K562 (cell line): ENCODE results near the gene SLC16A5. TPM values are rescaled to one million over a fixed set of nuclear protein-coding genes. Genes with fewer than 3 reads are reported as not detected.
"Not testable (repeated sequence)": the region's sequence is repeated elsewhere in the genome, so short reads cannot be mapped to it uniquely, and the experiment has no call there.

Experiments
- ATAC-seq: fragments of 200-7000 bp; cut with Tn5 transposase; 3 replicates; pipeline ENCODE4 v1.9.1; 2020; ENCODE audit warnings: moderate library complexity
- BruUV-seq: library from RNA; stranded (reverse); fragments of 400-500 nt; replicated peaks from 2 replicates; lab custom pipeline; 2021; lab: Mats Ljungman, UMichigan
- CTCF ChIA-PET: fragments of 300-600 bp; formaldehyde crosslinking; extraction: SDS; loops from one replicate; lab custom pipeline; 2021; ENCODE audit warnings: low intra/inter-chr PET ratio; lab: Yijun Ruan, JAX
- POLR2A ChIA-PET: fragments of 300-600, 350-650 bp; sonication (Branson Sonifier 250); formaldehyde crosslinking; extraction: SDS; loops from one replicate; lab custom pipeline; 2021; ENCODE audit warnings: antibody characterized with exemption, inconsistent platforms; lab: Yijun Ruan, JAX
- DNase-seq, 4 experiments: peaks; one replicate each; pipeline versions ENCODE4 v3.0.0 to v3.0.0-alpha.2; 2011 to 2018; ENCODE audit warnings: low spot score in 3 of 4, mixed read lengths in 3 of 4; ENCODE audit errors: extremely low read depth in 1 of 4
- FAIRE-seq: peaks from 2 replicates; lab custom pipeline; 2011; peaks lifted over from hg19 to GRCh38; lab: Jason Lieb, UNC
- H2AFZ ChIP-seq: 2 replicates; pipeline ENCODE4 v1.6.0; 2011; ENCODE audit warnings: low read depth, low read length, control low read depth, inconsistent platforms
- H3K27ac ChIP-seq: fragments of 200-600 bp; 3 replicates; pipeline ENCODE4 v1.8.0; 2011; ENCODE audit warnings: low read depth, mild to moderate bottlenecking, control low read depth, inconsistent platforms, low read length, moderate library complexity, mixed read lengths; ENCODE audit errors: extremely low read depth
- H3K27me3 ChIP-seq, 2 experiments: fragments of 300-600 bp in 1 of 2; 2 replicates in 1 of 2; 3 replicates in 1 of 2; pipeline versions ENCODE4 v1.6.0 to v1.8.0; 2011; ENCODE audit warnings: inconsistent platforms in 2 of 2, low read length in 2 of 2, mild to moderate bottlenecking in 1 of 2, mixed read lengths in 1 of 2, moderate library complexity in 1 of 2; ENCODE audit not compliant: control insufficient read depth in 2 of 2, insufficient read depth in 2 of 2
- H3K36me3 ChIP-seq: fragments of 300-600 bp; 3 replicates; pipeline ENCODE4 v1.8.0; 2011; ENCODE audit warnings: mild to moderate bottlenecking, low read length, inconsistent platforms; ENCODE audit not compliant: control insufficient read depth, insufficient read depth
- H3K4me1 ChIP-seq, 2 experiments: fragments of 200-600 bp in 1 of 2; replicated peaks in 1 of 2; 2 replicates in 1 of 2; 3 replicates in 1 of 2; pipeline versions ENCODE4 v1.5.1 to v1.8.0; 2011; ENCODE audit warnings: inconsistent platforms in 2 of 2, low read length in 2 of 2, mild to moderate bottlenecking in 1 of 2, mixed read lengths in 1 of 2, moderate library complexity in 1 of 2; ENCODE audit not compliant: control insufficient read depth in 2 of 2, insufficient read depth in 2 of 2
- H3K4me2 ChIP-seq: 2 replicates; pipeline ENCODE4 v1.6.1; 2011; ENCODE audit warnings: low read length, control low read depth, inconsistent platforms, mixed read lengths; ENCODE audit not compliant: insufficient read depth
- H3K4me3 ChIP-seq: fragments of 200-600 bp; sonication (generic), shearing (Covaris generic); 2 replicates; pipeline ENCODE4 v1.5.1; 2016; ENCODE audit warnings: control low read depth, inconsistent platforms
- H3K79me2 ChIP-seq: fragments of 200-600 bp; 3 replicates; pipeline ENCODE4 v1.8.0; 2011; ENCODE audit warnings: low read length, inconsistent platforms; ENCODE audit not compliant: control insufficient read depth, insufficient read depth
- H3K9ac ChIP-seq, 2 experiments: 2 replicates each; pipeline versions ENCODE4 v1.6.0 to v1.6.1; 2011; ENCODE audit warnings: low read depth in 2 of 2, low read length in 2 of 2, control low read depth in 1 of 2, inconsistent platforms in 1 of 2, mild to moderate bottlenecking in 1 of 2, mixed read lengths in 1 of 2; ENCODE audit not compliant: insufficient read depth in 1 of 2
- H3K9me1 ChIP-seq: one replicate; pipeline ENCODE4 v1.6.0; 2011; ENCODE audit warnings: inconsistent platforms, mild to moderate bottlenecking, low read length, moderate library complexity; ENCODE audit not compliant: control insufficient read depth, insufficient read depth
- H3K9me3 ChIP-seq: replicated peaks from 2 replicates; pipeline ENCODE4 v1.5.1; 2011; ENCODE audit warnings: low read depth, low read length, inconsistent platforms; ENCODE audit not compliant: control insufficient read depth, insufficient read depth
- H4K20me1 ChIP-seq: replicated peaks from 2 replicates; pipeline ENCODE4 v1.6.1; 2011; ENCODE audit warnings: low read length, inconsistent platforms, mixed read lengths; ENCODE audit not compliant: control insufficient read depth, insufficient read depth
- CEBPB ChIP-seq: fragments of 450-650 bp; IDR thresholded peaks from 2 replicates; pipeline ENCODE4 v1.6.1; 2016; ENCODE audit warnings: missing genetic modification characterization, missing compliant biosample characterization
- CEBPG ChIP-seq, 3 experiments: fragments of 200-800 bp in 1 of 3; sonication (Bioruptor generic) in 1 of 3; sonication (generic) in 1 of 3; formaldehyde crosslinking in 1 of 3; IDR thresholded peaks in 2 of 3; conservative IDR thresholded peaks in 1 of 3; 2 replicates each; pipeline versions ENCODE4 v1.6.1 to v1.8.0; 2016 to 2022; ENCODE audit warnings: missing compliant biosample characterization in 2 of 3, missing genetic modification characterization in 2 of 3, mild to moderate bottlenecking in 1 of 3, missing genetic modification reagents in 1 of 3
- HMG20A ChIP-seq: fragments of 450-650 bp; formaldehyde crosslinking; conservative IDR thresholded peaks from 2 replicates; pipeline ENCODE4 v1.4.0; 2020; ENCODE audit warnings: mild to moderate bottlenecking, mixed read lengths
- PHB2 ChIP-seq: fragments of 450-650 bp; IDR thresholded peaks from 2 replicates; pipeline ENCODE4 v1.6.1; 2017; ENCODE audit warnings: low read depth
- ZNF121 ChIP-seq: sonication (generic); formaldehyde crosslinking; conservative IDR thresholded peaks from 2 replicates; pipeline ENCODE4 v1.8.0; 2022; ENCODE audit warnings: missing genetic modification reagents
- ZNF780A ChIP-seq: fragments of 250-450 bp; sonication (Bioruptor Pico); IDR thresholded peaks from 2 replicates; pipeline ENCODE4 v1.5.0; 2021; ENCODE audit warnings: mild to moderate bottlenecking
- WGBS: fragments of 100-300 bp; shearing (Covaris generic); methylation state at CpG from one replicate; pipeline ENCODE4 v1.1.6; 2016; ENCODE audit warnings: low coverage, mixed read lengths; ENCODE audit not compliant: insufficient coverage; ENCODE audit errors: missing lambda C conversion rate; 5-methylcytosine and 5-hydroxymethylcytosine counted together
- in situ Hi-C: fragments of 300-500 bp; cut with MboI; formaldehyde crosslinking; loops from 4 replicates; pipeline ENCODE4 v1.15.0; 2018; ENCODE audit warnings: inconsistent platforms, mixed read lengths
- intact Hi-C: fragments of 100-400 bp; cut with micrococcal nuclease; formaldehyde crosslinking; loops from 2 replicates; pipeline ENCODE4 v1.14.2; 2022
- polyA plus RNA-seq, 8 experiments: library from polyadenylated mRNA; depleted of rRNA in 4 of 8; stranded (reverse) in 5 of 8; unstranded in 3 of 8; fragments of >200 nt; fragmentation: Nextera tagmentation in 2 of 8; fragmentation: Illumina TruSeq in 1 of 8; extraction: Ambion mirVana in 2 of 8; extraction: Trizol in 1 of 8; gene quantifications; 2 replicates each; pipeline versions ENCODE4 v1.2.1 to v1.2.3, GENCODE V29; 2011 to 2014; ENCODE audit warnings: inconsistent platforms in 1 of 8, missing spikeins in 1 of 8
- total RNA-seq, 7 experiments: library from RNA; depleted of rRNA in 6 of 7; stranded (reverse); fragments of >200 nt in 6 of 7; fragmentation: Illumina TruSeq in 2 of 7; extraction: Trizol in 2 of 7; gene quantifications; 2 replicates each; pipeline versions ENCODE4 v1.2.1 to v1.2.3, GENCODE V29; 2011 to 2021; ENCODE audit warnings: low replicate concordance in 1 of 7
- TF ChIP-seq, protein P1 (sequence below), 2 experiments: fragments of 450-650 bp in 1 of 2; sonication (generic) in 1 of 2; formaldehyde crosslinking in 1 of 2; IDR thresholded peaks in 1 of 2; conservative IDR thresholded peaks in 1 of 2; 2 replicates each; pipeline versions ENCODE4 v1.6.1 to v1.8.1; 2016 to 2023; ENCODE audit warnings: mild to moderate bottlenecking in 2 of 2, moderate library complexity in 2 of 2, inconsistent platforms in 1 of 2, missing genetic modification reagents in 1 of 2

The SLC16A5 gene
- total and polyA plus RNA-seq, 9 of the 15 experiments (the other 6 are each of a cell fraction or from before 2014, with no cell fraction given), result 0.06 to 2.6 (median 0.91) TPM

DNA sequence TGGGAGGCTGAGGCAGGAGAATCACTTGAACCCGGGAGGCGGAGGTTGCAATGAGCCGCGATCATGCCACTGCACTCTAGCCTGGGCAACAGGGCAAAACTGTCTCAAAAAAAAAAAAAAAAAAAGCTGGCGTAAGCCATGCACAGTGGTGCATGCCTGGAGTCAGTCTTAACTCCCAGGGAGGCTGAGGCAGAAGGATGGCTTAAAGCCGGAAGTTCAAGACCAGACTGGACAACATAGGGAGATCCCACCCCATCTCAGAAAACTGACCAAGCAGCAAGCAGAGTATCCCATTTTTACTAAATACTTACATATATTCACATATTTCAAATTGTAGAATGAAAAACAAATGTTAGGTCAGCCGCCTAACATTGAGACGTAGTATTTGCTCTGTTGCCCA is 39.2 kb downstream of the SLC16A5 start:
- Histone ChIP-seq H3K9me1 (no peaks in the 10 kb centered on the region), H3K4me3 (no peak overlapping the region), H3K9me3 (no peaks in the 10 kb centered on the region), H3K27me3 (no peaks in the 10 kb centered on the region), H2AFZ (no peak overlapping the region), H3K79me2 (peaks cover 46% of the 10 kb centered on the region), H4K20me1 (peaks cover 6% of the 10 kb centered on the region; the same call in 1 of the 2 replicates), H3K36me3 (peaks cover 25% of the 10 kb centered on the region; the same call in 2 of the 3 replicates), H3K4me2 (no peak overlapping the region), H3K4me1 (peaks cover 27 to 47% of the 10 kb centered on the region in 2 experiments), H3K27ac (no peak overlapping the region), H3K9ac (no peak overlapping the region)
- BruUV-seq, result no TSS peak
- DNase-seq, result no peak
- no peak for FAIRE-seq
- in situ Hi-C loops (no loop called here), intact Hi-C loops (no loop called here)
- ChIA-PET CTCF (no interaction called here), POLR2A (interaction anchor here (0.6 to 7.6 kb wide), 8 partner anchors 10 to 361 kb away, joined by 3 to 58 read pairs (median 4); partner anchors contain the start of genes ARMC7 and JPT1)
- ATAC-seq, result no peak
- TF ChIP-seq ZNF121 (CRISPR knock-in tag) (peak; percentile 76), HMG20A (CRISPR knock-in tag) (no peak), ZNF780A (CRISPR knock-in tag) (no peak), PHB2 (no peak)
- 97% methylated on average over 6 of the region's 8 CpGs for WGBS

DNA sequence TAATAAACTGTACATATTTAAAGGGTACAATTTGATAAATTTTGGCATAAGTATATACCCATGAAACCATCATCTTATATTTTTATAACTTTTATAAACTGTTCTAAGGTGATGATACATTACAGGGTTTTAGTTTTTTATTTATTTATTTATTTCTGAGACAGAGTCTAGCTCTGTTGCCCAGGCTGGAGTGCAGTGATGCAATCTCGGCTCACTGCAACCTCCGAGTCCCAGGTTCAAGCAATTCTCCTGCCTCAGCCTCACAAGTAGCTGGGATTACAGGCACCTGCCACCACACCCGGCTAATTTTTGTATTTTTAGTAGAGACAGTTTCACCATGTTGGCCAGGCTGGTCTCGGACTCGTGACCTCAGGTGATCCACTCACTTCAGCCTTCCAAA is 40.2 kb downstream of the SLC16A5 start:
- H3K9me1 ChIP-seq; in situ Hi-C loops; DNase-seq; H3K27me3 ChIP-seq; H3K27ac ChIP-seq; intact Hi-C loops; ATAC-seq; FAIRE-seq; H2AFZ ChIP-seq; H3K9ac ChIP-seq; H4K20me1 ChIP-seq; H3K4me2 ChIP-seq; H3K4me3 ChIP-seq; CTCF ChIA-PET; H3K9me3 ChIP-seq; BruUV-seq; TF ChIP-seq CEBPG (CRISPR knock-in tag; IDR thresholded peaks at IDR 0.05): not testable (repeated sequence)
- Histone ChIP-seq H3K36me3 (peaks cover 25% of the 10 kb centered on the region; the same call in 2 of the 3 replicates), H3K4me1 (peaks cover 27 to 49% of the 10 kb centered on the region in 2 experiments), H3K79me2 (peaks cover 46% of the 10 kb centered on the region)
- WGBS, result 89% methylated on average over 5 of the region's 5 CpGs
- TF ChIP-seq, protein P1, sequence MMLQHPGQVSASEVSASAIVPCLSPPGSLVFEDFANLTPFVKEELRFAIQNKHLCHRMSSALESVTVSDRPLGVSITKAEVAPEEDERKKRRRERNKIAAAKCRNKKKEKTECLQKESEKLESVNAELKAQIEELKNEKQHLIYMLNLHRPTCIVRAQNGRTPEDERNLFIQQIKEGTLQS (IDR thresholded peaks at IDR 0.05), result peak; percentile 59
- TF ChIP-seq, protein P1 (CRISPR knock-in tag; conservative IDR thresholded peaks at IDR 0.05), result not testable (repeated sequence)
- TF ChIP-seq CEBPG (tag; conservative IDR thresholded peaks at IDR 0.05 in 1 of 2, IDR thresholded peaks at IDR 0.05 in 1 of 2), result 0 out of 4 replicates have a peak, but pooled peaks have one; percentile 20 to 28
- peak; percentile 53; the same call in 1 of the 2 replicates for TF ChIP-seq CEBPB (tag)
- POLR2A ChIA-PET, result interaction anchor here (0.6 to 7.6 kb wide), 7 partner anchors 11 to 122 kb away, joined by 3 to 58 read pairs (median 4); partner anchors contain the start of gene JPT1
